HG03378 (cell line): ENCODE results near the gene LATS2.

Experiments
- ATAC-seq: cut with Tn5 transposase; IDR thresholded peaks from one replicate; pipeline ENCODE4 v1.9.1; 2021; ENCODE audit warnings: mild to moderate bottlenecking, moderate library complexity; ENCODE audit not compliant: unreplicated experiment

Gene LATS2

DNA sequence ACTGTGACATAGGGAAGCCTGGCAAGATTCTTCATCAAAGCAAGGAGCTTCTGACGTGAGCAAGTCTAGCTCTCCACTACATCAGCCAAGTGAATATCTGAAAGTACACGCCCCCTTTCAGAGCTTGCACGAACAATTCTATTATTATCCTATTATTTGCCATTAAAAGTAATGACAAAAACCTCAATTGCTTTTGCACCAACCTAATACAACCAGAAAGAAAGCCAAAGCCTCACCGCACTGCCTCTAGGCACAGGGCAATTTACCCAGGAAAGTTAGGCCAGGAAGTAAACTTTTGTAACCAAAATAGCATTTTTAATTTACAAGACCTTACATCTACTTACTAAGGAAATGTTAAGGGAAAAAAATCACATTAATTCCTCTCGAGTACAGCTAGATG is 41.2 kb downstream of the LATS2 start:
- ATAC-seq, result no peak

DNA sequence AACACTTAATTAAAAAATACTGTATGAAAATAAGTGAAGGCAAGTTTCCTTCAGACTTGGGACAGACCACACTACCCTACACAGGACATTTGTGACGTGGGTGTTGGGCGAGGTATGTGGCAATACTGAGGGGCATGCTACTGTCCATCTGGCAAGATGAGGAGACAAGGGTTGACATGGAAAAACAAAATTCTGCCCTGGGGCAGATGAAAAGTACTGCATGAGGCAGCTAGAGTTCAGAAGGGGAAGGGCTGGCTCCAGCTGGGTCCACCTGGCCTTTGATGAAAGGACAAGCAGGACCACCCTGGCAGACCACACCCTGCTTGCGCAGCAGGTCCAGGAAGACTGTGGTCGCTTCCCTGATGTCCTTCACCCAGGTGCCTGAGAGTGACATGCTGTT is 43.2 kb downstream of the LATS2 start:
- no peak for ATAC-seq

DNA sequence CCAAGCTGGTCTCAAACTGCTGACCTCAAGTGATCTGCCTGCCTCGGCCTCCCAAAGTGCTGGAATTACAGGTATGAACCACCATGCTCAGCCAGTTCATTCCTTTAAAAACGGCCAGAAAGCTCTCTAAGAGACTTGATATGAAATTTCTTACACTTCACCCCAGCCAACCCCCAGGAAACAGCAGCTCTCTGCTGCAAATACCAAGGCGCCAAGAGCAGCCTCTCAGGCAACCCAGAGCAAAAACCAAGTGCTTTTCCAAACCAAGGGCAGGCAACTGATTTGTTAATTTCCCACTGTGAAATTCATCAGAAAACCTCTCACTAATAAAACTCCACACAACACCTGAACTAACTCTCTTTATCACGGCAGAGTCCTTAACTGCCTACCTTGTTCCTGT is 44.9 kb downstream of the LATS2 start:
- no peak for ATAC-seq

DNA sequence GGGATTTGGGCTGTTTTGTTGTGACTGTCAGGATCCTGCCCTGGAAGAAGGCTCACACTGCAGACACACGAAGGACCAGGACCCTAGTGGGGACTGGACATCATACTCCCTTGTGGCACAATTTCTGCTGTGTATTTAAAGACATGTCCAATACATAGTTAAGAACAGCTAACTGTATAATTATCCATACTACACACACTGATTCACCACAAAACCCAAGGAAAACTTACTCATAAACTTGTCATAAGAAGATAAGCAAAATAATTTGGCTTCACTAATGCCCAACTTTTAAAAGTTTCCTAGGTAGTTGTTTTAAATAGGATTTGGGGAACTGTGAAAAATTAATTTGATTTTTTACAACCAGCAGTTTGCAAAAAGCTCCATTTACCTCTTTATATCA is 46.1 kb downstream of the LATS2 start:
- no peak for ATAC-seq

DNA sequence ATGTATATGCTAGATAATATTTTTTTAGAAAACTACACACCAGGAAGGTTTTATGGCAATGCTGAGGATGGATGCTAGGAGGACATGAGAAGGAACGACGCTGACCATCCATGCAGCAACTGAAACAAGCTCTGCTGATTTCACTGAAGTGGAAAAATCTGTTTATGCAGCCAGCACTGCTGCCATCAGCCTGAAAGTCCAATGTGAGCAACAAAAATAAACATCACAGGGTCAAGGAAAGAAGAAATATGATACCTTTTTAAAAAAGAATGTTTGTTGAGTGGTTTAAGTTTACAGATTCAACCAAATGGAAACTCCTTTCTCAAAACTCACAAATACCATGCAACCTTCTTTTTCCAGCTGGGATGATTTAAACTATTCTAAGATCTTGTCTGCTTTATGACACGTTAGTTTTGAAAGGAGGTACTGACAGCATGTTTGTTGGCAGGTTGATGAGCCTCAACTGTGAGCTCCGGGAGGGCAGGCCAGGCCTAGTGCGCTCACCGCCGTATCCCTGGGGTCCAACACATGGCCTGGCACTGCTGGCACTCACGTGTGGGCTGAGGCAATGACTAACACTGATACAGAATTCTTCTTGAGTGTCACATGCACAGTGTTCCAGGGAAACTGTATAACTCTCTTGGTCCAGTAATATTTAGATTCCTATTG is 46.8 kb downstream of the LATS2 start:
- ATAC-seq, result no peak

DNA sequence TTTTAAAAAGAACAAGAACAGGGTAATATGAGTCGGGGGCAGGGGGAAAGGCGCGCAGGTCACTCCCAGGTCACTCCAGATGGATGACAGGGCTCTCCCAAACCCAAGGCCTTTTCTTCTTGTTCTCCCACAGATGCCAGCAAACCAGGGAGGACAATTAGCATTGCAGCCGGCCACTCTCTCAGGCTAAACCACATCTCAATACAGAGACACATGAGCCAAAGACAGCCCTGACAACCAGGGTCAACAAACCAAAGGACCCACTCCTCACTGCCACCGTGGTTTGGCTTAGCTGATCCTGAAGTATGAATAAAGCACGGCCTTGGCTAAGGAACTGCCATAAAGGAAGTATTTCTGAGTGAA is 47.3 kb downstream of the LATS2 start:
- no peak for ATAC-seq

DNA sequence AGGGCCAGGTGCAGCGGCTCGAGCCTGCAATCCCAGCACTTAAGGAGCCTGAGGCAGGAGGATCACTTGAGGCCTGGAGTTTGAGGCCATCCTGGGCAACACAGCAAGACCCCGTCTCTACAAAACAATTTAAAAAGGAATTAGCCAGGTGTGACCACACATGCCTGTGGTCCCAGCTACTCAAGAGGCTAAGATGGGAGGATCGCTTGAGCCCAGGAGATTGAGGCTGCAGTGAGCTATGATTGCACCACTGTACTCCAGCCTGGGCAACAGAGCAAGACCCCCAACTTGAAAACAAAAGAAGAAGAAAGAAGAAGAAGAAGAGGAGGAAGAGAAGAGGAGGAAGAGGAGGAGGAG is 47.7 kb downstream of the LATS2 start:
- ATAC-seq, result no peak

DNA sequence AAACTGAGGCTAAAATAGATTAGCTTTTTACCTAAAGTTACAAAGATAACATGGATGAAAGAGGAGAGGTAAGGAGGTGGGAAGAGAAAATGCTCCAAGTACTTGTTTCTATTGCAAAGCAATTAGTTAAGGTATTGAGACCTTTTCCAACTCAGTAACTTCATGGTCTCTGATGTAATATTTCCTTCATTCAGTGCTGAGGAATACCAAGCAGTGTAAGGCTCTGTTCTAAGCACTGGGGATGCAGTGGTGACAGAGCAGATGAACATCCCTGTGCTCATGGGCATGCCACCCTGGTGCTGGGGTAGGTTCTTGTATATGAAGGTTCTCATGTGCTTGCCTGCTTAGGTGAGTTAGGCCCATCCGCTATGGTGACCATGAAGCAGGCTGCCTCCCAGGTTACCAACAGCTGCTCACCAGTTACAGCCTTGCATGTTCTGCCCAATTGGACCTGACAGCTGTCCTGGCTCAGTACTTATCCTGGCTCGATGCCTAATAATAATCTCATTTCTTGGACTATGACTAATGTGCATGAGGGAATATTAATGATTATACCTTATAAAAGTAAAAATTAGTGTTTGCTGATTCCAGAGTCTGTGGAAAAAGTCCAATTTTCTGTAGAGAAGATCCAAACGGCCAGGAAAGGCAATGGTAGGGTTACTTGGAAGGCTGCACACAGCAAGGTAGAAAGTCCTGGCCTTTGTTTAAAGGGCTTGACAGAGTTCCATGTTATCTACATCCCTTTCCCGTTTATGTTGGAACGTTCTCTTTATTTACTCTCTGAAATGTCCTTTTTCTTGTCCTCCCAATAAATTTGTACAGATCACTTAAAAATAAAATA is 48.3 kb downstream of the LATS2 start:
- no peak for ATAC-seq

DNA sequence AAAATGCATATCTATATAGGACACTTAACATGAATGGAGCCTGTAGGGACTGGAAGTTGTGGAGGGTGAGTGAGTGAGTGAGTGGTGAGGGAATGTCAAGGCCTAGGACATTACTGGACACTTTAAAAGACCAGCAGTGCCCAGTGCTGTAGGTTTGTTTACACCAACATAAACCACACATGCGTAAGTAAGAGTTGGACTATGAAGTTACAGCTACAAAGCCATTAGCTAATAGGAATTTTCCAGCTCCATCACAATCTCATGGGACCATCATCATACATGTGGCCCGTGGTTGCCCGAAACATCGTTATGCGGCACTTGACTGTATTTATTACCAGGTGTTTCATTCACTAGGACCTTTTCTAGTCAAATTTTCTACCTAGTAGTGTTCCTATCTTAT is 49.2 kb downstream of the LATS2 start:
- no peak for ATAC-seq

DNA sequence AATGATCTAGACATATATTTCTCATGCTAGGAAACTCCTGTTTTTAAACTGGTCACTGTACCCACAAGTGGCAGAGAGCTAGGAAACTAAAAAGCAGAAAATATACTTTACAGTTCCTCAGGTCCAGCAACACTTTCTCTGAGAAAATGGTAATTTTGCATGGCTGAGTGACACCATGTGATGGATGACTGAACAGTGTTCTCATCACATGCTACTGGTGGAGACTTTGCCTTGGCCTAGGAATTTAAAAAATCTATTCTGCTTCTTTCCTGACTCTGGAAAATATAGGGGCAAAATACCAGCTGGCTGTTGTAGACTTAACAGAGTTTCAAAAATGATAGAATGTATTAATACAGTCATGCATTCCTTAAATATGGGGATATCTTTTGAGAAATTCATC is 50.0 kb downstream of the LATS2 start:
- no peak for ATAC-seq

DNA sequence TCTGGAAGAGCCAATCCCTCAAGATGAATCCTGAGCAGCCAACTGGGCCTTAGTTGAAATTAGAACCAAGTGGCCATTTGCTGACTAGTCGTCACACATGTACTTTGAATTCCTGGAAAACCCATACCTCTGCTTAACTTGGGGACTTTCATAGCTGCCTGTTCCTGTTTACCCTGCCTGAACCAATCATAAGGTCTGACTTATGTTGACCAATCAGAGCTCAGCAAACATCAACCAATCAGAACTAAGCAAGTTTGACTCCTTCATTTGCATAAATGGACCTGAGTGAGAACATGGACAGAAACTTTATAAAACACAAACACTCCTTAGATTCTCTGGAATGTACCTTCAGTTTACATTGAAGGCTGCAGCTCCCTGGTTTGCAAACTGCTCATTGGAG is 50.8 kb downstream of the LATS2 start:
- no peak for ATAC-seq

DNA sequence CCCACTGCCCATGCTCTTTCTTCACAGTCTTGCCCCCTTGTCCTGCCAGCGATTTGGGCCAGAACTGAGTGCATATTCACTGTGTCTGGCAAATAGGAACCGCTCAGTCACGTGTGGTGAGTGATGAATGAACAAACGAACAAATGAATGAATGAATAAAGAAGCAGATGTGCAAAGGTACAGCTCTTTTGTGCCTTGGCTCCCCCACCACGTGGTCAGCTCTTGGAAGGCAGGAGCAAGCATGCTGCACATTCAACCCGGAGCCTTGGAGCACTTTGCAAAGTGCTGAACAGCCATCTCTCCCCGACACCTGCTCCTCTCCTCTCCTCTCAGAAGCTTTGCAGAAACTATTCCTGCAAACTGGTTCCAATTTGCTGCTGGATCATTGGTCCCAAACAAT is 52.4 kb downstream of the LATS2 start:
- no peak for ATAC-seq

DNA sequence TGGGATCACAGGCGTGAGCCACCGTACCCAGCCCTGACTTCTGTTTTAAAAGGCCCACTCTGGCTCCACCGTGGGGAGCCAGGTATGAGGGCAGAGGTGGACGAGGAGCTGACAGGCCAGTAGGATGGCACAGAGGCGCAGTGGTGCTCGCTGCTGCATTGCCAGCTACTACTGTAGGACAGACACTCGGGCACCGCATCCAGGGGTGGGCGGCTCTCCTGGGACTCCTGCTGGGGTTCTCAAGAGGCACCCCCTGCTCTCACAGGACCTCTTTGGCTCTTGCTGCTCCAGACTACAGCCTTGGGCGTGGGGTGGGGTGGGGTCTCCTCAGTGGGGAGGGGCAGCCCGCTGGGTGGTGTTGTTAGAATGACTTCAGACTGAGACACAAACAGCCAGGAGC is 53.4 kb downstream of the LATS2 start:
- ATAC-seq, result no peak

DNA sequence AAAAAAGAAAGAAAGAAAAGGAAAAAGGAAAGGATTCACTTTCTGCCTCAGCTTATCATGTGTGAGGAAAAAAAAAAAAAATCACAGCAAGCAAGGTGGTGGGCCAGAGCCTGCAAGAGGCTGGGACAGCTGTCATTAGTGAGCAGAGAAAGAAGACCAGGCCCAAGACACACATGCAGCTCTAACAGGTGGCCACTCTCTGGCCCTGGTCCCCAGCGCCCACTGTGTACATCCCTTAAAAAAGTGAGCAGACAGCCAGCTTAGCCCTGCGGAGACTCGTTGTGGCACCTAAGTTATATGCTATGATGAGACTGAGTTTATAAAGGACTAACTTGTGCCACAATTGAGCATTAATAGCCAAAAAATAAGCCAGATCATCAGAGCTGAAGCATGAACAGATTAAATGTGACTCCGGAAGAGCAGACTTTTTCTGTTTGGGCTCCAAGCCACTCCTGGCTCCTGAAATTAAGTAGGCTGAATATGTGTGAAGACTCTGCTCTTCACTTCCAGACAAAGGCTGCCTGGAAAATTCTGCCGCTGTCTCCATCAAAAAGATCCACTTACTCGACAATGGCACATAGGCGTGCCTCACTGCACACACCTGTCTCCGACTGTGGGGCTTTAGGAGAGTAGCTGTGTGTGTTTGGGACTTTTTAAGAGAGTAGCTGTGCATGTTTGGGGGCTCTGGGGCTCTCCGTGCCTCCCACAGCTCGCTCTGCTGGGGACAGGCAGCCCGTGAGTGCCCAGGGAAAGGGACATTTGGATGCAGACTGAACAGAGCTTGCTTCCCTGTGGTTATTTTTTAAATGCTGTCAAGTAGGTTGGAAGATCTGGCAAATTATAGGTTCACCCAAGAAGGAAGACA is 55.0 kb downstream of the LATS2 start:
- no peak for ATAC-seq

DNA sequence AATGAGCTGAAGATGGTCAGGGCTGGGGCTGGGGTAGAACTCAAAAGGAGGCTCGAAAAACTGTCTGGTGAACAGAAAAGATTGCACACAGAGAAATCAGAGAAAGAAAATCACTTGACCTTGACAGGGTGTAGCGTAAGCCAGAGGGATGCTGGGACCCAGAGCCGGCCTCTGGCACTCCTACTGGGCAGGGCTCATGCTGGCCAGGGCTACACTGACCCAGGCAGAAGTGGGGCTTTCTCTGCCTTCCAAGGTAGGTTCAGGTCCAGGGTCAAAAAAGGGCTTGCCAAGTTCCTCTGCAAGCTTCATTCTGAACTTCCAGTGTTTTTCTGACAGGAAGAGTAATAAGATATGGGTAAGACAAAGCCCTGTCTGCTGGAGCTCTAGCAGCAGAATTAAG is 56.2 kb downstream of the LATS2 start:
- no peak for ATAC-seq

DNA sequence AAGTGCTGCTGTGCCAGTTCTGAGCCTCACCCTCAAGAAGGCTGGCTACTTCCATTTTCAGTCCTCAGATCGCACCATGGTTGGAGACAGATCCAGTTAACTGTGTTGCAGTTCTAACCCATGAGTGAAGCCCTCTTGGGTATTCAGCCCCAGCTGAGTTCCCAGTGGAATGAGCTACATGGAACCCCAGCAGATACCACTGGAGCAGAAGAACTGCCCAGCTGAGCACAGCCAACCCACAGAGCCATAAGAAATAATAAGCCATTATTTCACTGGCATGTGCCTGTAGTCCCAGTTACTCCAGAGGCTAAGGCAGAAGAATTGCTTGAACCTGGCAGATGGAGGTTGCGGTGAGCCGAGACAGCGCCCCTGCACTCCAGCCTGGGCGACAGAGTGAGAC is 59.9 kb downstream of the LATS2 start:
- ATAC-seq, result no peak

DNA sequence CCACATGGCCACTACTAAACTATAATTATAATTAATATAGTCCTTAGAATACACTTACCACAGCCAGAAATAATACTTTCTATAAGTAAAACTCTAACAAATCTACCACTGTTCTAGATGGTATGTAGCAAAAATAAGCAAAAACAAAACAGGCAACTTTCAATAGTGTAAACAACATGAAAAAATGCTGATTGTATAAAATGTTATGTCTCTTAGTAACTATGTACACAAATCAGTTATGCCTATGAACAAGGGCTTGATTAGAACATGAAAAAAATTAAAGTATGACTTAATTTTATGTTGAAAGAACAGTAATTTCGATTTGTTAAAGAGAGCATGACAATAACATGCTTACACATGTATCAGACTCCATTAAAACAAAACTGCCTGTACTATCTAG is 60.7 kb downstream of the LATS2 start:
- ATAC-seq, result no peak

DNA sequence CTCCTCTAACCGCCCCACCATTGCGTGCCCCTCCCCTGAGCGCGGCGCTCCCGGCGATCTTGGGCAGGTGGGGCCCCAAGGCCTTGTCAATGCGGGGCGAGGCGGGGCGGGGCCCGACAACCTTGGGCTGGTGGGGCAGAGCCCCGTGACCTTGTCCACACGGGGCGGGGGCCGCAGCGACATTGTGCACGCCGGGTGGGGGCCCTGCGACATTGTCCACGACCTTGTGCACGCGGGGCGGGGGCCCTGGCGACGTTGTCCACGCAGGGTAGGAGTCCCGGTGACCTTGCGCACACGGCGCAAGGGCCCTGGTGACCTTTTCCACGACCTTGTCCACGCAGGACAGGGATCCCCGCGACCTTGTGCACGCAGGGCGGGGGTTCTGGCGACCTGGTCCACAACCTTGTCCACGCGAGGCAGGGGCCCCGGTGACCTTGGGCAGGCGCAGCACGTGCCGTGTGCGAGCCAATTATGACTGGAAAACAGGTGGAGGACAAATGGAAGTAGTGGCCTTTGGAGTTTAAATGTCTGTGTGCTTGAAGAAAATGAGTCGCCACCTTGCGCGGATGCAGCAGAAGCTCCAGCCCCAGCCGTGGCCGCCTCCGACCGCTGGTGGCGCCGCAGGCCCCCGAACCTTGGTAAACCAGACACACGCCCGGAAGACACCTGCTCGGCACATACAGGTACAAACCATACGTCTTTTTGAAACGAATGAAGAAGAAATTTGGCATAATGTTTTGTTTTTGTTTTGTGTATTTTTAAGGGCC is 62.6 kb downstream of the LATS2 start:
- no peak for ATAC-seq

DNA sequence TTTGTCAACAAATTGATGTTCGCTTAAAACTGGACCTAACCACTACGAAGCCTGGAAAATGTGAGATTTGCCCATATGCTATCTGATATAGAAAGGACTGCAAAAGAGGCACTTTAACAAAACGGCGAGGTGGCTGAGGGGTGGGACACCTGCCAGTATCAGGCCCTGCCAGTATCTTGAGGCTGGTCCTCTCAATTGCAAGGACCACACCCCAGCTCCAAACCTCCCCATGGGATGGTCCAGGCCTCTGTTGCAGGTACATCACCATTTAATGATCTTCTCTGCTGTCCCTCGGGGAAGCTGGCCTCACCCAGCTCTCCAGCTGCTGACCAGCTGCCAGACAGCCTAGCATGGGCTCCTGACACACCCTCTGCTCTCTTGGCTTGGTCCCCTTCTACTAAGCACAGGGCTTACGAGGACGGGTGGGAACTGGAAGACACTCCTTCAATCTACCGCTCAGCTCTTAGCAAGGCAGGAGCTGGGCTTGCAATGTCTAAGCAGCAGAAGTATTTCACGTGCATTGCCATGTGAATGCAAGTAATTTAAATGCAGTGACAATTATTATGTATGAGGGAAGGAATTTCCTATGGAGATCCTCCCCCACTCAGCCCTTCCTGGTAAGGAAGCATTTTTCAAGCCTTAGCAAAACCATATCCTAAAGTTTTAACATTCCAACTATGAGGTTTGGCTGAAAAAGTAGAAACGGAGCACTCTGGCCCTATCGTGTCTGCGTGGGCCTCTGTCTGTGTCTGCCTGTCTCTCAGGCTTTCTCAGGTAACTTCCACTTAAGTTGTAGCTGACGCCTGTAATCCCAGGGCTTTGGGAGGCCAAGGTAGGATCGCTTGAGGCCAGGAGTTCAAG is 63.9 kb downstream of the LATS2 start:
- no peak for ATAC-seq

DNA sequence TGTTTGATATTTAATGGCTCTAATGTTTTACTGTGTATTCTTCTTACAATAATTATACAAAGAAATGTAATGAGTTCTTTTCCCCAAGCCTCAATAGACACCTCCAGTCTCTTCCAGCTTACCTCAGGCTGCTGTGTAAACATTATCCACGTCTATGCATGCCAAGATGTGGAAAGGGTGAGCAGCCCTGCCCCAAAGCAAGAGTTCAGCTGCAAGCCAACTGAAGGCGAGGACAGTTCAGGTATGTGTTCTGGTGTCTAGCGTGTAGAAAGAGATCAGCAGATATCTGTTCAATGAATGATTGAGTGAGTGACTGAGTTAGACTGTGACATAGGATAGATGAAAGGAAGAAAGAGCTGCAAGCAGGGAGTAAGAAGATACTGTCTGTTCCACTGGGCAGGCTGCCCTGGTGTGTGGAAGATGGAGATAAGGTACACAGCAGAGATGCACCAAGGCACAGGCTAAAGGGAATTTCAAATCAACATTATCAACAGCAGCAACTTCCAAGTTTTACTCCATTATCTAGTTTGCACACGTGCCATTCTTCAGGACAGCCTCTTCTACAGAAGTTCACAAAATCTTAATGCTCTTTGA is 66.0 kb downstream of the LATS2 start:
- ATAC-seq, result no peak
